Measurements from ENCODE around the gene PLEKHG5. TPM values are rescaled to one million over a fixed set of nuclear protein-coding genes. Genes with fewer than 3 reads are reported as not detected.

PLEKHG5 gene
- total and polyA plus RNA-seq, 2 donors, result 5.8 to 9.9 TPM

- Histone ChIP-seq H3K27ac (ENCODE audit: low read depth) (no peak overlapping the region), H3K4me1 (ENCODE audit: insufficient read depth) (no peaks in the 10 kb centered on the region), H3K4me3 (ENCODE audit: low read depth, low read length) (peak overlapping the region; percentile 35), H3K36me3 (ENCODE audit: insufficient read depth) (no peaks in the 10 kb centered on the region)
- no peak for DNase-seq (ENCODE audit: extremely low spot score)
- WGBS, result 10% methylated on average over 69 of the region's 69 CpGs
Measured at GRCh38 chr1:6418668-6419396, 72.6 kb downstream of the PLEKHG5 start.

- H3K36me3 ChIP-seq (ENCODE audit: insufficient read depth), result no peaks in the 10 kb centered on the region
- H3K4me1 ChIP-seq (ENCODE audit: insufficient read depth), result no peaks in the 10 kb centered on the region
- DNase-seq (ENCODE audit: extremely low spot score), result no peak
- H3K27ac ChIP-seq (ENCODE audit: low read depth), result no peak overlapping the region
- no peak overlapping the region for H3K4me3 ChIP-seq (ENCODE audit: low read depth, low read length)
- 62% methylated on average over 8 of the region's 8 CpGs for WGBS
Measured at GRCh38 chr1:6417961-6418667, 73.4 kb downstream of the PLEKHG5 start.

Small RNA genes lying within 50 kb of the gene (small RNA-seq; reads per million reads assigned to genes)
- gene MIR4252 (not detected), gene RNU6-731P (not detected)

Other genes starting within 250 kb of the PLEKHG5 start
- gene HES3, start 247.5 kb downstream of the PLEKHG5 start, total RNA-seq, result not detected
- gene HES3, start 247.5 kb downstream of the PLEKHG5 start, polyA plus RNA-seq, result not detected
- gene GPR153, start 230.6 kb downstream of the PLEKHG5 start, total RNA-seq, result 12.2 TPM
- 12.9 TPM for gene GPR153, start 230.6 kb downstream of the PLEKHG5 start, polyA plus RNA-seq
- gene ACOT7, start 97.9 kb downstream of the PLEKHG5 start, total RNA-seq, result 6.9 TPM
- 36.8 TPM for gene ACOT7, start 97.9 kb downstream of the PLEKHG5 start, polyA plus RNA-seq
- 0.53 TPM for gene HES2, start 71.7 kb downstream of the PLEKHG5 start, total RNA-seq
- 0.03 TPM for gene HES2, start 71.7 kb downstream of the PLEKHG5 start, polyA plus RNA-seq
- 0.58 TPM for gene ESPN, start 66.9 kb downstream of the PLEKHG5 start, total RNA-seq
- 0.53 TPM for gene ESPN, start 66.9 kb downstream of the PLEKHG5 start, polyA plus RNA-seq
- gene TNFRSF25, start 25.5 kb downstream of the PLEKHG5 start, total RNA-seq, result 7.1 TPM
- gene TNFRSF25, start 25.5 kb downstream of the PLEKHG5 start, polyA plus RNA-seq, result 4.3 TPM
- gene NOL9, start 62.8 kb upstream of the PLEKHG5 start, total RNA-seq, result 28.6 TPM
- 4.0 TPM for gene NOL9, start 62.8 kb upstream of the PLEKHG5 start, polyA plus RNA-seq
- not detected for gene TAS1R1, start 63.6 kb upstream of the PLEKHG5 start, total RNA-seq
- 0.06 TPM for gene TAS1R1, start 63.6 kb upstream of the PLEKHG5 start, polyA plus RNA-seq
- gene ZBTB48, start 88.3 kb upstream of the PLEKHG5 start, total RNA-seq, result 19.6 TPM
- 32.2 TPM for gene ZBTB48, start 88.3 kb upstream of the PLEKHG5 start, polyA plus RNA-seq
- 17.0 TPM for gene KLHL21, start 111.2 kb upstream of the PLEKHG5 start, total RNA-seq
- gene KLHL21, start 111.2 kb upstream of the PLEKHG5 start, polyA plus RNA-seq, result 72.4 TPM
- 16.3 TPM for gene PHF13, start 122.1 kb upstream of the PLEKHG5 start, total RNA-seq
- 19.0 TPM for gene PHF13, start 122.1 kb upstream of the PLEKHG5 start, polyA plus RNA-seq
- gene THAP3, start 133.2 kb upstream of the PLEKHG5 start, total RNA-seq, result 20.3 TPM
- 29.6 TPM for gene THAP3, start 133.2 kb upstream of the PLEKHG5 start, polyA plus RNA-seq
- 28.3 TPM for gene DNAJC11, start 210.1 kb upstream of the PLEKHG5 start, total RNA-seq
- gene DNAJC11, start 210.1 kb upstream of the PLEKHG5 start, polyA plus RNA-seq, result 29.0 TPM